Nucleus accumbens (tissue), 56 donors: ENCODE results near the gene CUL9.

Experiments used
- DNase-seq, 56 donors: peaks; one replicate each; lab custom pipeline; 2025; lab: John Stamatoyannopoulos, UW

Gene CUL9

GRCh38 chr6:43222418-43223059 lies 40.5 kb downstream of the CUL9 start:
- no peak for DNase-seq

GRCh38 chr6:43223175-43223574 lies 41.2 kb downstream of the CUL9 start:
- no peak for DNase-seq

- DNase-seq: no peak
Observed at GRCh38 chr6:43226192-43226851, 44.3 kb downstream of the CUL9 start.

- peak in 52 of 56 donors; percentile 26 to 86 (median 67) for DNase-seq
Observed at GRCh38 chr6:43228951-43229802, 47.2 kb downstream of the CUL9 start, which contains the start of gene DNPH1. Gene DNPH1, minus strand, starts transcription at chr6:43229481. Its CDS starts 25 bp downstream, at chr6:43229456.

GRCh38 chr6:43229803-43230620 lies 48.0 kb downstream of the CUL9 start:
- no peak for DNase-seq

GRCh38 chr6:43231053-43231452 lies 49.1 kb downstream of the CUL9 start:
- no peak for DNase-seq

- DNase-seq: no peak
Observed at GRCh38 chr6:43231735-43232450, 49.9 kb downstream of the CUL9 start.

- DNase-seq: no peak
Observed at GRCh38 chr6:43235841-43236240, 53.8 kb downstream of the CUL9 start.

GRCh38 chr6:43239054-43239453 lies 57.1 kb downstream of the CUL9 start:
- DNase-seq: no peak

- DNase-seq: no peak
Observed at GRCh38 chr6:43240950-43241349, 59.0 kb downstream of the CUL9 start.

- DNase-seq: no peak
Observed at GRCh38 chr6:43241446-43241845, 59.5 kb downstream of the CUL9 start.

- DNase-seq: peak in 43 of 56 donors; percentile 8 to 78 (median 43)
Observed at GRCh38 chr6:43242908-43243663, 61.1 kb downstream of the CUL9 start, which contains the start of gene TTBK1. Gene TTBK1, plus strand, starts transcription at chr6:43243481. Its CDS starts 3,180 bp downstream, at chr6:43246661.

GRCh38 chr6:43243664-43244321 lies 61.8 kb downstream of the CUL9 start:
- DNase-seq: peak in 3 of 56 donors; percentile 15 to 36 (median 16)

GRCh38 chr6:43246301-43247113 lies 64.5 kb downstream of the CUL9 start:
- DNase-seq: peak in 48 of 56 donors; percentile 55 to 91 (median 82)

- DNase-seq: peak in 55 of 56 donors; percentile 47 to 91 (median 84)
Observed at GRCh38 chr6:43247114-43247999, 65.4 kb downstream of the CUL9 start.

- no peak for DNase-seq
Observed at GRCh38 chr6:43248101-43248500, 66.1 kb downstream of the CUL9 start.
